GM18505 (cell line): ENCODE data around the gene MYH10.
"Not testable (repeated sequence)": the region's sequence is repeated elsewhere in the genome, so short reads cannot be mapped to it uniquely, and the experiment has no call there.

Experiments used
- ATAC-seq: cut with Tn5 transposase; IDR thresholded peaks from one replicate; pipeline ENCODE4 v1.9.1; 2021; ENCODE audit not compliant: unreplicated experiment
- POLR2A ChIP-seq: IDR thresholded peaks from 4 replicates; pipeline ENCODE4 v1.6.1; 2011; ENCODE audit warnings: borderline replicate concordance; ENCODE audit not compliant: insufficient read depth, insufficient read length; ENCODE audit errors: extremely low read depth

Gene MYH10

GRCh38 chr17:8576559-8577294, 53.8 kb downstream of the MYH10 start:
- no peak for ATAC-seq
- no peak for TF ChIP-seq POLR2A

- ATAC-seq, result no peak
- TF ChIP-seq POLR2A, result no peak
Observed at GRCh38 chr17:8574687-8575086, 55.8 kb downstream of the MYH10 start.

GRCh38 chr17:8572764-8573163, 57.8 kb downstream of the MYH10 start:
- ATAC-seq, result no peak
- TF ChIP-seq POLR2A, result no peak

DNA sequence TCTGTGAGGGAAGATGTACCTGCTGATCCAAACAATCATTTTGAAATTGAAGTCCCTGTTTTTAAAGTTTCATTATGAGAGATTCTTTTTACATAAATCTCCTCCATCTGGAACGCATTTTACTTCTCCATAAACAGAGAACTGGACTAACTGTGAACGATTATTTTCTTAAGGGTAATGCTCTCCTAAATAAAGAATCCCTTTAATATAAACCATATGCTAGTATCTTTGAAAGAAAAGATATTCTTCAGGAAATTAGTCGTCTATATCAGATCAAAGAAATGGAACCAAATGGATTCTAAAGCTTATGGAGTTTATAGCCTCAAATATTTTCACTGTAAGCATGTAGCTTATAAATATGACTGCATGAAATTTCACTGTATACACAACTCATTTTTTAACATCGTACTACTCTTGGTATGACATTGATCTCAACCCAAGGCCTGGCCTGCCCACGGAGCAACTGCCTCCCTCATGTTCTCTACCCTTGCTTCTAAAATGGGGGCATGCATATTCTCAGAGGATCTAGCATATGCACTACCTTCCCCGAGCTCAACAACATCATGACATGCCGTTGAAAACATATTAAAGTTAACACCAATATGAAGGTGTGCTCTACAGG, 66.4 kb downstream of the MYH10 start:
- TF ChIP-seq POLR2A, result no peak
- no peak for ATAC-seq

DNA sequence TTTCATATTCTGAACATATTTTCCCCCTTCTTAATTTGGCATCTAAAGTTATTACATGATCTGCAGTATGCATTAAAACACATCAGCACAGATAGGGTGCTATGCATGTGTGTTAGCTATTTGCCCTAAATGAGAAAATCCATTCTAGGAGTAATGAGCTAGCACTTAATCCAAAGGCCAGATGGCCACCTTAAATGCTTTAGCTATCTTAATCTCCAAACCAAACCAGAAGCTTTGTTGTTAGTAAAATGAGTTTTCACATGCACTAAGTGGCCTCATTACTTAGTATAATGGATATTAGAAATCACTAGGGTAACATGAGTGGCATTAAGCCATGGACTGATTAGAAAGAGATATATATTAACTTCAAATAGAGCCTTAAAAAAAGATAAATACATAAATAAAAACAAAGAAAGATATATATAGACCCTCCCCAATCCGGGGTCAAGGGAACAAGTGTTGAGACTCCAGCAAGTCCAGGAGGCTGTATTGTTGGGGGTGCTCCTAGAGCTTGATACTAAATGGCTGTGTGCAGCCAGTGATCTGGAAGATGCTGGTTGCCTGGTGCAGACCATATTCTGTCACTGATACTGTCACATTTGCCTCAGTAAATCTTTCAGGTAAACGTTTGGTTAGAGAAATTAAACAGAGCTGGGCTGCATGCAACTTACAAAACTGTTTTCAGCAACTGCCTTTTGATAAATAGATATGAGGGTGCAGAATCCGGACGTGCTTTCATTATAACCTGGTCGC, 67.3 kb downstream of the MYH10 start:
- no peak for ATAC-seq
- no peak for TF ChIP-seq POLR2A

DNA sequence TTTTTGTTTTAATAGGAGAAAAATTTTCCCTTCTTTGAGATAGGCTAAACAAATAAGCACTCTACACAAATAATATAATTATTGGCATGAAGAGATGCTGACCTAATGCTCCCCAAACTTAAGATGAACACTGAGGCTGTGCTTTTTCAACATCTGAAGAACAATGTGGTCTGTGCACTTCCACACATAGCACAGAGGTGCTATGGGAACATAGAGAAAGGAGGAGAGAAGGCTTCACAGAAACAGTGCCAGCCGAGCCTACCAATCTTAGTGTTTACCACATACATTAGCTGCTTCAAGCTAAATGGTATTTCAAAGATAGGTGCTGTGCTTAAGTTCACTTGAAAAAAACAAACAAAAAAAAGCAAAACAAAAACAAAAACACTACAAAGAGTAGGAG, 72.4 kb downstream of the MYH10 start:
- no peak for TF ChIP-seq POLR2A
- no peak for ATAC-seq

GRCh38 chr17:8557176-8557806, 73.2 kb downstream of the MYH10 start:
- no peak for TF ChIP-seq POLR2A
- ATAC-seq, result no peak

DNA sequence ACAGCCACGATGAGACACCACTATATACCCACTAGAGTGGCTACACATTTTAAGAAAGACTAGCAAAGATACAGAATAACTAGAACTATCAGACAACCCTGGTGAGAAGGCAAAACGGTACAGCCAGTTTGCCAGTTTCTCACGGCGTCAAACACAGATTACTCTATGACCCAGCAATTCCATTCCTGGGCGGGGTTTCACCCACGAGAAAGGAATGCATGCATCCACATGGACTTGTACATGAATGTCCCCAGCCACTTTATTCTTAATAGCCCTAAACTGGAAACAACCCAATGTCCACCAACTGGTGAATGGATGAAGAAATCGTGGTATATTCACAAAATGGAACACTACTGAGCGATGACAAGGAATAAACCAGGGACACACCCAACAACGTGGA, 74.5 kb downstream of the MYH10 start:
- TF ChIP-seq POLR2A, result no peak

DNA sequence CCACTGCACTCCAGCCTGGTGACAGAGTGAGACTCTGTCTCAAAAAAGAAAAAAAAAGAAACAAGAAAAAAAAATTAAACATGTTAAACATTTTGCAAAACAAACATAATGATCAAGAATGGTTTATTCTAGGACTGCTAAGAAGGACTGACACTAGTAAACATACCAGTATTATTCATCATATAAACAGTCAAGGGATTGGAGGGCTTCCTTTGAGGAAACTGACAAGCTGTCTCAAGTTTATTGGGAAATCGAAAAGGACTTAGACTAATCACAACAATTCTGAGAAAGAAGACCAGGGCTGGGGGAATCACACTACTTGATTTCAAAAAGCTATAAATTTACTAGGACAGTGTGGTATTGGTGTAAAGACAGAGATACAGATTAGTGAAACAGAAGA, 75.5 kb downstream of the MYH10 start:
- no peak for ATAC-seq
- no peak for TF ChIP-seq POLR2A

More for the DNA sequence above, 74.5 kb downstream of the MYH10 start:
- ATAC-seq, result no peak

- no peak for ATAC-seq
- TF ChIP-seq POLR2A, result no peak
Observed at GRCh38 chr17:8552577-8553320, 77.8 kb downstream of the MYH10 start.

DNA sequence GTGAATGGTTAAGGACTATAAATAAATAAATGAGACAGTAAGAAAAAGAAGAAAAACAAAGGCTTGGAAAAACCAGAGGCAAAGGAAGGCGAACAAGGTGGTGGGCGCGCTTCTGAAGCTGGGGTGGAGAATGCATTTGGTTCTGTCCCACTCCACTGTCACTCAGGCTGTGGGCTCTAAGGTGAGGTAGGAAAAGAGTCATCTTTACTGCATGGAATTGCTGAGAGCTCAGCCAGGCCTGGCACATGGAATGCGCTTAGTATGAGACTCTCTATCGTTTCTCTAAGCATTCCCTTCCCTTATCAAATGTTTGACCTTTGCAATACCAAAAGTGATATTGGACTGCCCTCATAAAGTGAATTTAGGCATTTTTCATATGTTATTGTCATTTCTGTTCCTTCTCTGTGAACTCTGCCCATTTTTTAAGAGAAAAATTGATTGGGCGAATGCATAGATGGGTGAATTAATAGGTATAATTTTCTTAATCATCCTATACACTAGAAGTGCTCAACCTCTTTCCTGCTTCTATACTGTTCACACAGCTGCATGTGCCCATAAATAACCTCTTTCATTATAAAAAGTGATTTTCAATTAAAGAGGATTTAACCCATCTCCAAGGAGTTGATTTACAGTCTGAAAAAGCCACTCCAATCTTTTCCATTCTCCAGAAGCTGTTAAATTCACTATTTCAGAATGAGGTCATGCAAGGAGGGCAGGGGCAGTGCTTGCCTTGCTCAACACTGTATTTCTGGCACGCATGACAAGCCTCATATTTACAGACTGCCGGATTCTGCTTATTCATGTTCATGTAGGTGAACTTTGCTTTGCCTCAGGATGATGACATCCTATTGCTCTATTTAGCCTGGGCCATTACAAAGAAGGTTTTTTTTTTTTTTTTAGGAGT, 87.7 kb downstream of the MYH10 start:
- no peak for ATAC-seq
- no peak for TF ChIP-seq POLR2A

DNA sequence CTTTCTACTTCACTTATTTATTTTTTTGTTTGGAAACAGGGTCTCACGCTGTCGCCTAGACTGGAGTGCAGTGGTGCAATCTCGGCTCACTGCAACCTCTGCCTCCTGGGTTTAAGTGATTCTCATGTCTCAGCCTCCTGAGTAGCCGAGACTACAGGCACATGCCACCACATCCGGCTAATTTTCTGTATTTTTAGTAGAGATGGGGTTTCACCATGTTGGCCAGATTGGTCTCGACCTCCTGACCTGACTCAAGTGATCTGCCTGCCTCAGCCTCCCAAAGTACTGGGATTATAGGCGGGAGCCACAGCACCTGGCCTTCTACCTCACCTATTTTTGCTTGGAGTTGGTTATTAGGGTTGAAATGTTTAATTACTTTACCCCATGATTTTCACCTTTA, 90.5 kb downstream of the MYH10 start:
- not testable (repeated sequence) for ATAC-seq

- ATAC-seq, result no peak
- no peak for TF ChIP-seq POLR2A
Observed at GRCh38 chr17:8537734-8538133, 92.8 kb downstream of the MYH10 start.
